Activated naive CD8-positive, alpha-beta T cell treated with anti-CD3 and anti-CD28 coated beads for 36 hours (primary cell): ENCODE measurements around the gene SLC4A5. TPM values are rescaled to one million over a fixed set of nuclear protein-coding genes. Genes with fewer than 3 reads are reported as not detected.

ENCODE experiments used
- DNase-seq: peaks from one replicate; pipeline ENCODE4 v3.0.0; 2021
- H3K27ac Mint-ChIP-seq: one replicate; pipeline ENCODE4 v1.8.0; 2022; ENCODE audit warnings: mild to moderate bottlenecking, moderate library complexity, mixed read lengths
- H3K27me3 Mint-ChIP-seq: one replicate; pipeline ENCODE4 v1.8.0; 2022; ENCODE audit warnings: mild to moderate bottlenecking, mixed read lengths
- H3K36me3 Mint-ChIP-seq: one replicate; pipeline ENCODE4 v1.8.0; 2021; ENCODE audit warnings: mild to moderate bottlenecking, mixed read lengths
- H3K4me1 Mint-ChIP-seq: one replicate; pipeline ENCODE4 v1.8.0; 2021; ENCODE audit warnings: mixed read lengths
- H3K4me3 Mint-ChIP-seq: one replicate; pipeline ENCODE4 v1.8.0; 2022; ENCODE audit warnings: mild to moderate bottlenecking, moderate library complexity, mixed read lengths
- H3K9me3 Mint-ChIP-seq: one replicate; pipeline ENCODE4 v1.8.0; 2022; ENCODE audit warnings: mixed read lengths
- total RNA-seq, 2 experiments: library from RNA; stranded (reverse); gene quantifications; one replicate each; pipeline ENCODE4 v1.2.3, GENCODE V29; 2021

The SLC4A5 gene
- total RNA-seq, 2 experiments from 2014 or later, result 0.74 to 1.5 TPM

- Mint-ChIP-seq H3K36me3 (peaks cover 6% of the 10 kb centered on the region), H3K27ac (no peak overlapping the region)
These were observed 161.5 kb downstream of the SLC4A5 start for GRCh38 chr2:74181739-74182138.

GRCh38 chr2:74179063-74179865, 164.0 kb downstream of the SLC4A5 start:
- Mint-ChIP-seq H3K27ac (peak overlapping the region; percentile 87), H3K27me3 (no peaks in the 10 kb centered on the region)
- peak; percentile 18 for DNase-seq

More at GRCh38 chr2:74181739-74182138, 161.5 kb downstream of the SLC4A5 start:
- no peak for DNase-seq
- Mint-ChIP-seq H3K9me3 (no peaks in the 10 kb centered on the region), H3K4me1 (peaks cover 23% of the 10 kb centered on the region), H3K27me3 (no peaks in the 10 kb centered on the region), H3K4me3 (no peak overlapping the region)

GRCh38 chr2:74178211-74179062, 164.8 kb downstream of the SLC4A5 start, which contains the start of gene MOB1A:
Gene MOB1A (minus strand): TSS chr2:74178879. CDS start chr2:74178674, 205 bp downstream.
- peaks cover 38% of the 10 kb centered on the region for H3K4me1 Mint-ChIP-seq
- peak; percentile 99 for DNase-seq
- H3K9me3 Mint-ChIP-seq, result no peaks in the 10 kb centered on the region
- no peaks in the 10 kb centered on the region for H3K27me3 Mint-ChIP-seq
- H3K27ac Mint-ChIP-seq, result peak within 1 kb of the TSS; percentile 90
- H3K4me3 Mint-ChIP-seq, result peak within 1 kb of the TSS; percentile 86
- peaks cover 27% of the 10 kb centered on the region for H3K36me3 Mint-ChIP-seq

More at GRCh38 chr2:74179063-74179865, 164.0 kb downstream of the SLC4A5 start:
- Mint-ChIP-seq H3K4me3 (peak overlapping the region; percentile 86), H3K4me1 (peaks cover 36% of the 10 kb centered on the region), H3K36me3 (peaks cover 26% of the 10 kb centered on the region), H3K9me3 (no peaks in the 10 kb centered on the region)

- no peak for DNase-seq
- H3K4me1 Mint-ChIP-seq, result peaks cover 41% of the 10 kb centered on the region
These were observed 165.5 kb downstream of the SLC4A5 start for GRCh38 chr2:74177696-74178095.

GRCh38 chr2:74174909-74175308, 168.3 kb downstream of the SLC4A5 start:
- Mint-ChIP-seq H3K4me1 (peaks cover 44% of the 10 kb centered on the region), H3K4me3 (peak overlapping the region; percentile 15), H3K9me3 (no peaks in the 10 kb centered on the region), H3K36me3 (peaks cover 43% of the 10 kb centered on the region), H3K27me3 (no peaks in the 10 kb centered on the region), H3K27ac (no peak overlapping the region)
- DNase-seq, result no peak

More at GRCh38 chr2:74177696-74178095, 165.5 kb downstream of the SLC4A5 start:
- Mint-ChIP-seq H3K27me3 (no peaks in the 10 kb centered on the region), H3K36me3 (peaks cover 31% of the 10 kb centered on the region), H3K9me3 (no peaks in the 10 kb centered on the region), H3K4me3 (peak overlapping the region; percentile 86), H3K27ac (peak overlapping the region; percentile 90)

- Mint-ChIP-seq H3K27me3 (no peaks in the 10 kb centered on the region), H3K36me3 (peaks cover 45% of the 10 kb centered on the region), H3K4me1 (peaks cover 22% of the 10 kb centered on the region), H3K27ac (peak overlapping the region; percentile 61), H3K9me3 (no peaks in the 10 kb centered on the region), H3K4me3 (no peak overlapping the region)
- no peak for DNase-seq
These were observed 174.5 kb downstream of the SLC4A5 start for GRCh38 chr2:74168739-74169138.

Other genes starting within 250 kb of the SLC4A5 start
- 100 to 1,000 TPM; 148 to 154 TPM for gene BOLA3, start 195.5 kb downstream of the SLC4A5 start, total RNA-seq
- gene MOB1A, start 164.5 kb downstream of the SLC4A5 start, total RNA-seq, result 100 to 1,000 TPM; 156 to 161 TPM
- gene MTHFD2, start 144.8 kb downstream of the SLC4A5 start, total RNA-seq, result 100 to 1,000 TPM; 375 to 398 TPM
- 10 to 100 TPM; 93.6 to 94.1 TPM for gene DCTN1, start 36.9 kb upstream of the SLC4A5 start, total RNA-seq
- 1 to 10 TPM; 5.1 to 6.2 TPM for gene C2orf81, start 78.2 kb upstream of the SLC4A5 start, total RNA-seq
- gene WDR54, start 78.3 kb upstream of the SLC4A5 start, total RNA-seq, result 10 to 100 TPM; 88.6 to 90.2 TPM
- gene RTKN, start 98.5 kb upstream of the SLC4A5 start, total RNA-seq, result 1 to 10 TPM; 1.6 to 1.8 TPM
- 10 to 100 TPM; 29.0 to 30.9 TPM for gene INO80B, start 111.7 kb upstream of the SLC4A5 start, total RNA-seq
- 10 to 100 TPM; 19.1 to 20.1 TPM for gene WBP1, start 115.0 kb upstream of the SLC4A5 start, total RNA-seq
- gene MOGS, start 122.0 kb upstream of the SLC4A5 start, total RNA-seq, result 10 to 100 TPM; 54.7 to 59.5 TPM
- gene MRPL53, start 129.3 kb upstream of the SLC4A5 start, total RNA-seq, result 100 to 1,000 TPM; 105 to 111 TPM
- 10 to 100 TPM in 1 of 2 experiments, 1 to 10 TPM in 1; 8.0 to 11.8 TPM for gene CCDC142, start 139.6 kb upstream of the SLC4A5 start, total RNA-seq
- 10 to 100 TPM; 22.7 to 23.2 TPM for gene TTC31, start 139.7 kb upstream of the SLC4A5 start, total RNA-seq
- under 1 TPM in 1 of 2 experiments, not detected in 1; 0.18 TPM for gene LBX2, start 156.2 kb upstream of the SLC4A5 start, total RNA-seq
- gene PCGF1, start 164.3 kb upstream of the SLC4A5 start, total RNA-seq, result 10 to 100 TPM; 17.7 to 18.9 TPM
- under 1 TPM in 1 of 2 experiments, not detected in 1; 0.12 TPM for gene TLX2, start 171.0 kb upstream of the SLC4A5 start, total RNA-seq
- under 1 TPM; 0.16 to 0.27 TPM for gene DQX1, start 182.8 kb upstream of the SLC4A5 start, total RNA-seq
- gene AUP1, start 186.3 kb upstream of the SLC4A5 start, total RNA-seq, result 100 to 1,000 TPM; 138 to 140 TPM
- 10 to 100 TPM; 56.8 to 59.3 TPM for gene HTRA2, start 186.5 kb upstream of the SLC4A5 start, total RNA-seq
- 1 to 10 TPM; 1.9 to 2.7 TPM for gene LOXL3, start 210.5 kb upstream of the SLC4A5 start, total RNA-seq
- 10 to 100 TPM; 19.6 to 23.5 TPM for gene DOK1, start 211.3 kb upstream of the SLC4A5 start, total RNA-seq